Tongue (tissue), 3 donors: ENCODE measurements around the gene COG5. TPM values are rescaled to one million over a fixed set of nuclear protein-coding genes. Genes with fewer than 3 reads are reported as not detected.

Source experiments
- DNase-seq: peaks from one replicate; pipeline ENCODE4 v3.0.0-alpha.2; 2015
- small RNA-seq: library from RNA; depleted of rRNA; stranded (forward); fragments of <200 nt; gene quantifications from one replicate; pipeline ENCODE3, GENCODE V24; 2014; ENCODE audit warnings: low replicate concordance
- total RNA-seq: library from RNA; depleted of rRNA; stranded (reverse); fragments of >200 nt; gene quantifications from one replicate; pipeline ENCODE4 v1.2.3, GENCODE V29; 2014

Gene COG5
- total RNA-seq, 1 donor from 2014 or later, result 99.0 TPM

DNA sequence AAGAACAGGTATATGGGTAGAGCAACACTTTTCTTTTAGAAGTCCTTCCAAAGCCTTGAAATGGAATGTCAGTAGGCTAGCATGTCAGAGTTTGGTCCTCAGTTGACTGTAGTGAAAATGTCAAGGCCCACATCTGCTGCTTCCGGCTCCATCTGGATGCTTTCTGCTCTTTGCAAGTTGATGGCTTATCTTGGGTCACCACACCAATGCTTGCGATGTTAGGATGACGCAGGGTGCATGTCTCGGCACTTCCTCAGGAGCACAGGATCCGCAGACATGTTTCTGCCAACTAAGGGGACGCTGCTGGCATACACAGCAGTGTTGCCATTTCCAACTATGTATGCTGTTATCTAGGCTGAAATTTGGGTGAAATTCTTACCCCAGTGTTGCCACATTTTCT is 408.9 kb downstream of the COG5 start:
- no peak for DNase-seq

DNA sequence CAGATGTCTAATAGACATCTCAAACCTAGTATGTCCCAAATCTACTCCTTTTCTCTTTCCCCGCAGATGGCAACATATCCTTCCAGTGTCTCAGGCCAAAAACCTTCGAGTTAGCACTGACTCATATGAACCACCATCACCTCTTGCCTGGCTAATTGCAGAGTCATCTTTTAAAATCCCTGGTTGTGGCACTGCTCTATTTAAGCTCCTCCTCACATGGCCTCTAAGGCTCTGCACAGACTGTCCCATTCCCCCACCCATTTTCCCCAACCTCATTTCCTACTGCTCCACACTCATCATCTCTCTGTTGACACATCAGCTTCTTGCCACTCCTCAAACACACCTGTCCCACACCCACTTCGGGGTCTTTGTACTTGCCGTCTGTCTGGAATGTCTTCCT is 411.7 kb downstream of the COG5 start:
- no peak for DNase-seq

Small RNA genes lying within 50 kb of the gene (small RNA-seq; reads per million reads assigned to genes)
- not detected for gene AC002381.1
- gene RF01233, result not detected

Other genes with a start within 250 kb of the COG5 start
- gene GPR22, start 93.9 kb downstream of the COG5 start, total RNA-seq, result not detected
- 8.7 TPM for gene DUS4L, start 51 bp upstream of the COG5 start, total RNA-seq
- gene BCAP29, start 16.3 kb upstream of the COG5 start, total RNA-seq, result 87.8 TPM
- 1.1 TPM for gene SLC26A4, start 96.9 kb upstream of the COG5 start, total RNA-seq
- 13.8 TPM for gene CBLL1, start 180.2 kb upstream of the COG5 start, total RNA-seq
- not detected for gene SLC26A3, start 239.3 kb upstream of the COG5 start, total RNA-seq